ENCODE measurements around the gene SPAG9. TPM values are rescaled to one million over a fixed set of nuclear protein-coding genes. Genes with fewer than 3 reads are reported as not detected.

The SPAG9 gene
- 64.1 and 69.3 TPM in 2 replicates for total RNA-seq
- total RNA-seq (2013) = 40.2 TPM
- polyA plus RNA-seq = 8.6 and 19.6 TPM in 2 replicates
- polyA minus RNA-seq = 23.7 and 46.2 TPM in 2 replicates

GRCh38 chr17:51120739-51121619 lies at the start of gene SPAG9:
Gene SPAG9, minus strand, starts transcription at chr17:51120868. Its CDS starts 212 bp downstream, at chr17:51120656.
- H3K4me2 ChIP-seq (replicated peaks; ENCODE audit: low read depth, low read length, poor library complexity, severe bottlenecking) = peak within 1 kb of the TSS; percentile 91
- H3K36me3 ChIP-seq (replicated peaks in 1 of 2; ENCODE audit: control extremely low read depth in 1 of 2, control insufficient read depth in 1 of 2, extremely low read depth in 1 of 2, insufficient read depth in 2 of 2, low read length in 1 of 2) = no peaks in the 10 kb centered on the region
- peak within 1 kb of the TSS; percentile 93 to 94 for H3K27ac ChIP-seq (ENCODE audit: low read length in 2 of 2)
- under 1% methylated on average over 59 of the region's 68 CpGs for WGBS (ENCODE audit: insufficient coverage)
- TF ChIP-seq CTCF (IDR thresholded peaks at IDR 0.05) = no peak
- TF ChIP-seq EZH2 (IDR thresholded peaks at IDR 0.05; ENCODE audit: borderline replicate concordance, insufficient read depth, low read depth, low read length, poor library complexity, severe bottlenecking) = no peak
- POLR2A ChIA-PET = interaction anchor here (0.7 to 1.7 kb wide), 5 partner anchors 32 to 255 kb away, joined by 3 to 10 read pairs (median 4); partner anchors contain the start of genes NME1, NME2 and TOB1
- intact Hi-C loops (cut with micrococcal nuclease) = loop anchor here (1.0 to 5.0 kb wide), 5 partner anchors 32 to 254 kb away; partner anchors contain the start of genes MBTD1, NME1, NME2 and UTP18
- CTCF ChIA-PET = interaction anchor here (0.5 to 2.6 kb wide), 2 partner anchors 32 to 1127 kb away, joined by 4 to 10 read pairs; partner anchors contain the start of gene NME1
- no peaks in the 10 kb centered on the region for H3K9me3 ChIP-seq (ENCODE audit: control extremely low read depth in 1 of 3, control insufficient read depth in 2 of 3, insufficient read depth in 1 of 3, low read length in 2 of 3)
- peak; percentile 84 for ATAC-seq (ENCODE audit: low read depth)
- DNase-seq = peak; percentile 96
- no peaks in the 10 kb centered on the region for H3K27me3 Mint-ChIP-seq
- H3K4me1 Mint-ChIP-seq = peaks cover 49% of the 10 kb centered on the region
- peaks cover 45% of the 10 kb centered on the region for H3K79me2 ChIP-seq (ENCODE audit: control insufficient read depth, insufficient read depth, low read length)
- H3K27me3 ChIP-seq (replicated peaks in 1 of 4; ENCODE audit: control extremely low read depth in 1 of 4, control insufficient read depth in 3 of 4, insufficient read depth in 4 of 4, low read length in 3 of 4) = no peaks in the 10 kb centered on the region
- peak within 1 kb of the TSS; percentile 74 to 98 (median 89) for H3K4me3 ChIP-seq (ENCODE audit: control extremely low read depth in 1 of 5, extremely low read depth in 1 of 5, insufficient read depth in 1 of 5, low read depth in 2 of 5, low read length in 4 of 5)
- H3K27ac Mint-ChIP-seq = peak within 1 kb of the TSS; percentile 99
- peak within 1 kb of the TSS; percentile 98 for H3K9ac ChIP-seq (ENCODE audit: low read length)
- peak within 1 kb of the TSS; percentile 98 for H3K4me3 Mint-ChIP-seq
- H4K20me1 ChIP-seq (ENCODE audit: control insufficient read depth, insufficient read depth, low read length, poor library complexity, severe bottlenecking) = peaks cover 26% of the 10 kb centered on the region
- H2AFZ ChIP-seq (ENCODE audit: insufficient read depth, low read depth, low read length, poor library complexity, severe bottlenecking) = peak within 1 kb of the TSS; percentile 89
- peaks cover 33 to 35% of the 10 kb centered on the region in 2 donors for H3K4me1 ChIP-seq (ENCODE audit: control insufficient read depth in 2 of 2, insufficient read depth in 2 of 2, low read length in 2 of 2)
- H3K9me3 Mint-ChIP-seq (ENCODE audit: insufficient read depth) = no peaks in the 10 kb centered on the region

Measured in B cell (primary cell).